NCI-H226 (cell line): ENCODE measurements around the gene PLXNA1.

Experiments used
- DNase-seq: peaks from one replicate; pipeline ENCODE4 v3.0.0-alpha.2; 2015

Gene PLXNA1

GRCh38 chr3:126954141-126954842, 28.6 kb upstream of the PLXNA1 start:
- DNase-seq = no peak

GRCh38 chr3:126955004-126955790, 27.7 kb upstream of the PLXNA1 start:
- DNase-seq = no peak

- no peak for DNase-seq
Observed at GRCh38 chr3:126956361-126956760, 26.6 kb upstream of the PLXNA1 start.

- no peak for DNase-seq
Observed at GRCh38 chr3:126956866-126957650, 25.9 kb upstream of the PLXNA1 start.

- no peak for DNase-seq
Observed at GRCh38 chr3:126957776-126958637, 24.9 kb upstream of the PLXNA1 start.

- DNase-seq = no peak
Observed at GRCh38 chr3:126958638-126959085, 24.3 kb upstream of the PLXNA1 start.

- no peak for DNase-seq
Observed at GRCh38 chr3:126959136-126959920, 23.6 kb upstream of the PLXNA1 start.

- no peak for DNase-seq
Observed at GRCh38 chr3:126959921-126960603, 22.9 kb upstream of the PLXNA1 start.

GRCh38 chr3:126960604-126960995, 22.3 kb upstream of the PLXNA1 start:
- DNase-seq = no peak

GRCh38 chr3:126961191-126961790, 21.6 kb upstream of the PLXNA1 start:
- DNase-seq = peak; percentile 42

GRCh38 chr3:126961791-126962461, 21.0 kb upstream of the PLXNA1 start:
- no peak for DNase-seq

GRCh38 chr3:126962756-126963155, 20.2 kb upstream of the PLXNA1 start:
- DNase-seq = no peak

GRCh38 chr3:126963261-126964190, 19.4 kb upstream of the PLXNA1 start:
- no peak for DNase-seq

- DNase-seq = no peak
Observed at GRCh38 chr3:126964261-126964660, 18.7 kb upstream of the PLXNA1 start.

GRCh38 chr3:126964950-126965349, 18.0 kb upstream of the PLXNA1 start:
- DNase-seq = no peak

- no peak for DNase-seq
Observed at GRCh38 chr3:126965526-126966080, 17.3 kb upstream of the PLXNA1 start.

- no peak for DNase-seq
Observed at GRCh38 chr3:126967386-126967785, 15.5 kb upstream of the PLXNA1 start.
